OCI-LY1 (cell line): Measurements from ENCODE around the gene GPATCH3.

Experiments used
- H2AFZ ChIP-seq: fragments of 200-600 bp; sonication (generic), shearing (Covaris generic); 2 replicates; pipeline ENCODE4 v1.6.0; 2014; ENCODE audit warnings: antibody characterized with exemption, mild to moderate bottlenecking, low read length
- H3F3A ChIP-seq: fragments of 200-600 bp; sonication (generic), shearing (Covaris generic); 2 replicates; pipeline ENCODE4 v1.6.0; 2014; ENCODE audit warnings: mild to moderate bottlenecking, antibody characterized with exemption, low read length, moderate library complexity; ENCODE audit not compliant: insufficient read depth
- H3K27ac ChIP-seq: fragments of 200-600 bp; sonication (generic); 2 replicates; pipeline ENCODE4 v1.5.1; 2014; ENCODE audit warnings: low read length, mixed run types, mild to moderate bottlenecking, low read depth; ENCODE audit not compliant: poor library complexity, severe bottlenecking
- H3K27me3 ChIP-seq: fragments of 200-600 bp; sonication (generic); 2 replicates; pipeline ENCODE4 v1.6.0; 2014; ENCODE audit warnings: antibody characterized with exemption, mild to moderate bottlenecking, low read length, moderate library complexity; ENCODE audit not compliant: insufficient read depth
- H3K36me3 ChIP-seq: fragments of 200-600 bp; sonication (generic); 2 replicates; pipeline ENCODE4 v1.6.1; 2014; ENCODE audit warnings: mild to moderate bottlenecking, antibody characterized with exemption, low read length, moderate library complexity, mixed read lengths; ENCODE audit not compliant: insufficient read depth
- H3K4me1 ChIP-seq: fragments of 200-600 bp; sonication (generic); 2 replicates; pipeline ENCODE4 v1.5.1; 2014; ENCODE audit warnings: mild to moderate bottlenecking, low read length, moderate library complexity; ENCODE audit not compliant: insufficient read depth, severe bottlenecking
- H3K4me2 ChIP-seq: fragments of 200-600 bp; sonication (generic), shearing (Covaris generic); 2 replicates; pipeline ENCODE4 v1.6.1; 2014; ENCODE audit warnings: low read length
- H3K4me3 ChIP-seq: fragments of 200-600 bp; sonication (generic); 2 replicates; pipeline ENCODE4 v1.5.1; 2014; ENCODE audit warnings: low read length, low read depth, mild to moderate bottlenecking, mixed read lengths; ENCODE audit not compliant: poor library complexity, severe bottlenecking
- H3K79me2 ChIP-seq: fragments of 200-600 bp; shearing (Covaris generic); 2 replicates; pipeline ENCODE4 v1.6.1; 2016; ENCODE audit warnings: mixed run types, low read length, mixed read lengths; ENCODE audit not compliant: insufficient read depth
- H3K9ac ChIP-seq: fragments of 200-600 bp; sonication (generic), shearing (Covaris generic); 2 replicates; pipeline ENCODE4 v1.6.1; 2014; ENCODE audit warnings: mild to moderate bottlenecking, low read length, mixed read lengths
- H3K9me2 ChIP-seq: fragments of 200-600 bp; sonication (generic), shearing (Covaris generic); 2 replicates; pipeline ENCODE4 v1.6.1; 2014; ENCODE audit warnings: low read depth, mild to moderate bottlenecking, low read length, mixed read lengths
- H3K9me3 ChIP-seq: fragments of 200-600 bp; shearing (Covaris generic); 2 replicates; pipeline ENCODE4 v1.6.1; 2014; ENCODE audit warnings: low read length, mixed read lengths
- H4K20me1 ChIP-seq: fragments of 200-600 bp; sonication (generic), shearing (Covaris generic); 2 replicates; pipeline ENCODE4 v1.6.0; 2016; ENCODE audit warnings: mild to moderate bottlenecking, low read length; ENCODE audit not compliant: insufficient read depth
- EZH2 ChIP-seq: fragments of 200-600 bp; sonication (generic), shearing (Covaris generic); IDR thresholded peaks from 2 replicates; pipeline ENCODE4 v1.8.0; 2017; ENCODE audit warnings: borderline replicate concordance, mixed run types, mild to moderate bottlenecking, antibody characterized with exemption, low read length, moderate library complexity, mixed read lengths
- TF ChIP-seq, protein P1 (sequence below): fragments of 200-600 bp; sonication (generic), shearing (Covaris generic); IDR thresholded peaks from 2 replicates; pipeline ENCODE4 v1.5.1; 2017; ENCODE audit warnings: mild to moderate bottlenecking, antibody characterized with exemption, low read length, moderate library complexity, mixed read lengths

The GPATCH3 gene

GRCh38 chr1:26938004-26938658 is 37.9 kb upstream of the GPATCH3 start:
- H3K9me3 ChIP-seq, result no peaks in the 10 kb centered on the region
- TF ChIP-seq, protein P1, sequence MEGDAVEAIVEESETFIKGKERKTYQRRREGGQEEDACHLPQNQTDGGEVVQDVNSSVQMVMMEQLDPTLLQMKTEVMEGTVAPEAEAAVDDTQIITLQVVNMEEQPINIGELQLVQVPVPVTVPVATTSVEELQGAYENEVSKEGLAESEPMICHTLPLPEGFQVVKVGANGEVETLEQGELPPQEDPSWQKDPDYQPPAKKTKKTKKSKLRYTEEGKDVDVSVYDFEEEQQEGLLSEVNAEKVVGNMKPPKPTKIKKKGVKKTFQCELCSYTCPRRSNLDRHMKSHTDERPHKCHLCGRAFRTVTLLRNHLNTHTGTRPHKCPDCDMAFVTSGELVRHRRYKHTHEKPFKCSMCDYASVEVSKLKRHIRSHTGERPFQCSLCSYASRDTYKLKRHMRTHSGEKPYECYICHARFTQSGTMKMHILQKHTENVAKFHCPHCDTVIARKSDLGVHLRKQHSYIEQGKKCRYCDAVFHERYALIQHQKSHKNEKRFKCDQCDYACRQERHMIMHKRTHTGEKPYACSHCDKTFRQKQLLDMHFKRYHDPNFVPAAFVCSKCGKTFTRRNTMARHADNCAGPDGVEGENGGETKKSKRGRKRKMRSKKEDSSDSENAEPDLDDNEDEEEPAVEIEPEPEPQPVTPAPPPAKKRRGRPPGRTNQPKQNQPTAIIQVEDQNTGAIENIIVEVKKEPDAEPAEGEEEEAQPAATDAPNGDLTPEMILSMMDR, result no peak
- TF ChIP-seq EZH2, result no peak
- no peak overlapping the region for H3K4me3 ChIP-seq
- H3K27me3 ChIP-seq, result no peaks in the 10 kb centered on the region
- no peak overlapping the region for H2AFZ ChIP-seq
- no peaks in the 10 kb centered on the region for H3F3A ChIP-seq
- H3K4me1 ChIP-seq, result no peaks in the 10 kb centered on the region
- no peak overlapping the region for H3K9ac ChIP-seq
- H3K27ac ChIP-seq, result no peak overlapping the region
- H3K9me2 ChIP-seq, result no peaks in the 10 kb centered on the region
- peaks cover 67% of the 10 kb centered on the region for H3K36me3 ChIP-seq
- no peaks in the 10 kb centered on the region for H3K79me2 ChIP-seq
- H4K20me1 ChIP-seq, result no peaks in the 10 kb centered on the region
- H3K4me2 ChIP-seq, result no peak overlapping the region

GRCh38 chr1:26936823-26937222 is 36.6 kb upstream of the GPATCH3 start:
- H3F3A ChIP-seq, result no peaks in the 10 kb centered on the region
- H3K4me1 ChIP-seq, result no peaks in the 10 kb centered on the region
- H4K20me1 ChIP-seq, result no peaks in the 10 kb centered on the region
- no peak overlapping the region for H3K27ac ChIP-seq
- no peaks in the 10 kb centered on the region for H3K9me2 ChIP-seq
- no peak overlapping the region for H3K4me2 ChIP-seq
- H3K4me3 ChIP-seq, result no peak overlapping the region
- TF ChIP-seq, protein P1, result no peak
- no peak for TF ChIP-seq EZH2
- no peak overlapping the region for H2AFZ ChIP-seq
- no peaks in the 10 kb centered on the region for H3K27me3 ChIP-seq
- no peaks in the 10 kb centered on the region for H3K9me3 ChIP-seq
- peaks cover 64% of the 10 kb centered on the region for H3K36me3 ChIP-seq
- H3K79me2 ChIP-seq, result no peaks in the 10 kb centered on the region
- H3K9ac ChIP-seq, result no peak overlapping the region

GRCh38 chr1:26932531-26932930 is 32.3 kb upstream of the GPATCH3 start:
- Histone ChIP-seq H3K27ac (peak overlapping the region; percentile 36), H3K9me3 (no peaks in the 10 kb centered on the region), H3K9me2 (no peaks in the 10 kb centered on the region), H3K79me2 (0 out of 2 replicates have a peak, but pooled peaks cover 3% of the 10 kb centered on the region), H4K20me1 (no peaks in the 10 kb centered on the region), H2AFZ (no peak overlapping the region), H3K27me3 (no peaks in the 10 kb centered on the region), H3K4me2 (no peak overlapping the region), H3K4me1 (no peaks in the 10 kb centered on the region), H3K9ac (no peak overlapping the region), H3K36me3 (peaks cover 75% of the 10 kb centered on the region), H3F3A (no peaks in the 10 kb centered on the region), H3K4me3 (no peak overlapping the region)
- TF ChIP-seq, protein P1, result no peak
- TF ChIP-seq EZH2, result no peak
